HG02981 (cell line): Measurements from ENCODE around the gene NCKIPSD.
"Not testable (repeated sequence)": the region's sequence is repeated elsewhere in the genome, so short reads cannot be mapped to it uniquely, and the experiment has no call there.

Experiments
- ATAC-seq: cut with Tn5 transposase; IDR thresholded peaks from one replicate; pipeline ENCODE4 v1.9.1; 2021; ENCODE audit warnings: mild to moderate bottlenecking, moderate library complexity; ENCODE audit not compliant: unreplicated experiment

The NCKIPSD gene

DNA sequence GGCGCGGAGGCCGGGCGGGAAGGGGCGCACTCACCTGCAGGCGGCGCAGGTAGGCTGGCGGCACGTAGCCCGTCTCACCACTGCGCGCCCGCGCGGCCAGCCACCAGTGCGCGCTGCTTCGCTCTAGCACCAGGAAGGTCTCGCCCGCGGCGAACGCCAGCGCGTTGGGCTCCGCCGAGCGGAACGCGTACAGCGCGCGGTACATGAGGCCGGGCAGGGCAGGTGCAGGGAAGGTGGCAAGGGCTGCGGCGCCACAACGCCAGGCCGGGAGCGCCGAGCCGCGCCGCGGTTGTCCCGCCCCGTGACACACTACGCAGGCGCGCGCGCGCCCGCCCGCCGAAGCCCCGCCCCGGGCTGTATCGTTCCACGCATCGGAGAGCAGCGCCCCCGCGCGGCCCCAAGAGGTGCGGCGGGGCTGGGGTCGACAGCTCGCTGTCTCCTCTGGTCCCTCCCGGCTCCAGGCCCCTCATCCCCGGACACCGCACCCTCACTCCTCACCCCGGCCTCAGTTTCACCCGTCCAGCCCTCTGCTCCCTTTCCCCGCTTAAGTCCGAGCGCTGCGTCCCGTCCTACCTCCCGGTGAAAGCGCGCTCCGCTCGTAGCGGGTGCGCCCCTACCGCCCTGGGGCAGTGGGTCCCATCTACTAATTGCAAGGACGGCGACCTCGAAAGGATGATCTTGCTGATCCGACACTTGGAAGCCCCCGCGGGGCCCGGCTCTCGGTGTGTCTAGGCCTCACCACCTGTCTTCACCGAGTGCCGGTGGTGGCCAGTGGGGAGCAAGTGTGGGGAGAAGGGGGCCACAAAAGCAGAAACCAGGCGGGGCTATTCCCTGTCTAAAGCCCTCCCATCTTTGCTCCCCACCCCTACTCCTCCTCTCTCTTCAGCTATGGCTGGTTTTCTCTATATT lies at the start of gene NCKIPSD:
Gene NCKIPSD (minus strand): TSS at position 313 of the 909 bp plus-strand sequence. CDS start 108 bp downstream, at position 205.
- peak; percentile 71 for ATAC-seq

DNA sequence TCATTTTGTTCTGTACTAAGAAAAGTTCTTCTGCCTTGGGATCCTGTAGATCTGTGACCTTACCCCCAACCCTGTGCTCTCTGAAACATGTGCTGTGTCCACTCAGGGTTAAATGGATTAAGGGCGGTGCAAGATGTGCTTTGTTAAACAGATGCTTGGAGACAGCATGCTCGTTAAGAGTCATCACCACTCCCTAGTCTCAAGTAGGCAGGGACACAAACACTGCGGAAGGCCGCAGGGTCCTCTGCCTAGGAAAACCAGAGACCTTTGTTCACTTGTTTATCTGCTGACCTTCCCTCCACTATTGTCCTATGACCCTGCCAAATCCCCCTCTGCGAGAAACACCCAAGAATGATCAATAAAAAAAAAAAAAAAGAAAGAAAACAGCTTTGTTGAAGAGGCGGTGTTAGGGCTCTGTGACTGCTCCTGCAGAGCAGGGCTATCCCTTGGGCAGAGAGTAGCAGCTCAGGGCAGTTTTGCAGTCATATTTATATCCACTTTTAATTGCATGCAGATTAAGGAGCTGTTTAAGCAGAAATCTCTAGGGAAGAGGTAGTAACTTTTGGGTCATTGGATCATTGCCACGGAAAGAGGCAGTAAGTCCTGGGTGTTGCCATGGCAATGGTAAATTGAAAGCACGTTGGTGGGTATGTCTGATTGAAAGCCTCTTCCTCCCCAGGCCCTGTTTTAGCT lies 49.5 kb upstream of the NCKIPSD start:
- not testable (repeated sequence) for ATAC-seq

DNA sequence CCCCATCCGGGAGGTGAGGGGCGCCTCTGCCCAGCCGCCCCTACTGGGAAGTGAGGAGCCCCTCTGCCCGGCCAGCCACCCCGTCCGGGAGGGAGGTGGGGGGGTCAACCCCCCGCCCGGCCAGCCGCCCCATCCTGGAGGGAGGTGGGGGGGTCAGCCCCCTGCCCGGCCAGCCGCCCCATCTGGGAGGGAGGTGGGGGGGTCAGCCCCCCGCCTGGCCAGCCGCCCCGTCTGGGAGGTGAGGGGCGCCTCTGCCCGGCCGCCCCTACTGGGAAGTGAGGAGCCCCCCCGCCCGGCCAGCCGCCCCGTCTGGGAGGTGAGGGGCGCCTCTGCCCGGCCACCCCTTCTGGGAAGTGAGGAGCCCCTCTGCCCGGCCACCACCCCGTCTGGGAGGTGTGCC lies 48.8 kb upstream of the NCKIPSD start:
- ATAC-seq, result not testable (repeated sequence)

DNA sequence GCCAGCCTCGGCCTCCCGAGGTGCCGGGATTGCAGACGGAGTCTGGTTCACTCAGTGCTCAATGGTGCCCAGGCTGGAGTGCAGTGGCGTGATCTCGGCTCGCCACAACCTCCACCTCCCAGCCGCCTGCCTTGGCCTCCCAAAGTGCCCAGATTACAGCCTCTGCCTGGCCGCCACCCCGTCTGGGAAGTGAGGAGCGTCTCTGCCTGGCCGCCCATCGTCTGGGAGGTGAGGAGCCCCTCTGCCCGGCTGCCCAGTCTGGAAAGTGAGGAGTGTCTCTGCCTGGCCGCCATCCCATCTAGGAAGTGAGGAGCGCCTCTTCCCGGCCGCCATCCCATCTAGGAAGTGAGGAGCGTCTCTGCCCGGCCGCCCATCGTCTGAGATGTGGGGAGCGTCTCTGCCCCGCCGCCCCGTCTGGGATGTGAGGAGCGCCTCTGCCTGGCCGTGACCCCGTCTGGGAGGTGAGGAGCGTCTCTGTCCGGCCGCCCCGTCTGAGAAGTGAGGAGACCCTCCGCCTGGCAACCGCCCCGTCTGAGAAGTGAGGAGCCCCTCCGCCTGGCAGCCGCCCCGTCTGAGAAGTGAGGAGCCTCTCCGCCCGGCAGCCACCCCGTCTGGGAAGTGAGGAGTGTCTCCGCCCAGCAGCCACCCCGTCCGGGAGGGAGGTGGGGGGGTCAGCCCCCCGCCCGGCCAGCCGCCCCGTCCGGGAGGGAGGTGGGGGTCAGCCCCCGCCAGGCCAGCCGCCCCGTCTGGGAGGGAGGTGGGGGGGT lies 48.2 kb upstream of the NCKIPSD start:
- ATAC-seq, result not testable (repeated sequence)

DNA sequence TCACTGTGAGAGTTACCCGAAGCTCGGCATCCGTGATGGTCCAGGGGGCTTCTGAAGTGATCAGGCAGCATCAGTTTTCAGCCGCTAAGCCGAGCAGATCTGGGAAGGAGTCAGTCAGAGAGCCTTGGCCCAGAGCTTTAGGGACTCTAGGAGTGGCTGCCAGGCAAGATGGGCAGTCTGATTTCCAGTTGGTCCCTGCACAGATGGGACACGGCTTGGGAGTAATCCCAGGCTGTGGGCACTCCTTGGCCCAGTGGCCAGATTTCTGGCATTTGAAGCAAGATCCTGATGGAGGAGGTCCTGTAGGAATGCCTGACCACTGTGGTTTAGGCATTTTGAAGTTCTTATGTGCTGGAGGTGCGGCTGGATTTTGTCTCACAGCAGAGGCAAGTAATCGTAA lies 41.8 kb upstream of the NCKIPSD start:
- ATAC-seq, result no peak

DNA sequence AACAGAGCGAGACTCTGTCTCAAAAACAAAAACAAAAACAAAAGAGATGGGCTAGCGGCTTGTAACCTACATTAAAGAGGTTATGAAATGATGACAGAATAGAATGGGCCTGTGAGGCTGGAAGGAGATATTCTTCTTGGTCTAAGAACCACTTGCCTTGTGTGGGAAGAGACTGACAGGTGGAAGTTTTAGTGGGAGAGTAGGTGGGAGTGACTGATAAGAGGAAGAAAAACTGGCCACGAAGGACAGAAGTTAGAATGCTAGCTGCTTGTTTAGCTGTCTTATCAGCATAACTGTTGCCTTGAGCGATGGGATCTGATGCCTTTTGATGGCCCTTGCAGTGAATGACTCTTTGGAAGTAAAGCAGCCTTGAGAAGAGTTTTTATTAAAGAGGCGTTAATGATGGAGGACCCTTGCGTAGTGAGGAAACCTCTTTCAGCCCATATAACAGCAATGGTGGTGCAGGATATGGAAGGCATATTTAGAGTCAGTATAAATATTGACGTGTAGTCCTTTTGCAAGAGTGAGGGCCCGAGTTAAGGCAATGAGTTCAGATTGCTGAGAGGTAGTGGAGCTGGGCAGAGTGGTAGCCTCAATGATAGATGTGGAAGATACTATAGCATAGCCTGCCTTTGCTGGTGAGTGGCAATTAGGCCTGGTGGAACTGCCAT lies 39.6 kb upstream of the NCKIPSD start:
- ATAC-seq, result not testable (repeated sequence)

DNA sequence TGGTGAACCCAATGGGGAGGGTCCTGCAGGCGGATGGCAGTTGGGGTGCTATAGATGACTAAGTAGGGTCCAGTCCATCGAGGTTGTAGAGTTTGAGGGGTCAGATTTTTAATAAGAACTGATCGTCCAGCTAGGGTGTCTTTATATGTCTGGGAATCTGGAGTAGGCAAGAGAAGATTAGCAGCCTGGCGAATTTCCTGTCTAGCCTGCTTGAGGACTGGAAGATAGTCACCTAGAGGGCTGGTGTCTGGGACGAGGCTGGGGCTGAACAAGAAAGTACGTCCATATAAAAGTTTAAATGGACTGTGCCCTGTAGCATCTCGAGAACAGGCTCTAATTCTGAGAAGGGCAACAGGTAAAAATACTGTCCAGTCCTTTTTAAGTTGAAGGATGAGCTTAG lies 38.0 kb upstream of the NCKIPSD start:
- ATAC-seq, result no peak

DNA sequence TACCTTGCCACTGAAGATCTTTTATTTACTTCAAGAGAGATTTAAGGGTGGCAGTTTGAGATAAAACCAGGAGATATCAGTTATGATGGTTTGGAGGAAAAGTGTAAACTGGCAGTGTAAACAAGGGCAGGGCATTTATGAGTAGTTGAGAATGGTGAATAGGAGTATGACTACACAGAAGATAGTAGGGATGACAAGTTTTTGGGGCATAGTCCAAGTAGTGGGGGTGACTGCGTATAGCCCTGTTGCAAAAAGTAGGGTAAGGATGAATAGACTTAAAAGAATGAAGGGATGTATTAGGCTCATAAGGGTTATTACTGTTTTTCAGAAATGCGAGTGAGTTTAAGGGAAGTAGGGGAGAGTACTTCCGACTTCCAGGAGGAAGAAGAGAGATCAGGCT lies 37.6 kb upstream of the NCKIPSD start:
- ATAC-seq, result not testable (repeated sequence)

DNA sequence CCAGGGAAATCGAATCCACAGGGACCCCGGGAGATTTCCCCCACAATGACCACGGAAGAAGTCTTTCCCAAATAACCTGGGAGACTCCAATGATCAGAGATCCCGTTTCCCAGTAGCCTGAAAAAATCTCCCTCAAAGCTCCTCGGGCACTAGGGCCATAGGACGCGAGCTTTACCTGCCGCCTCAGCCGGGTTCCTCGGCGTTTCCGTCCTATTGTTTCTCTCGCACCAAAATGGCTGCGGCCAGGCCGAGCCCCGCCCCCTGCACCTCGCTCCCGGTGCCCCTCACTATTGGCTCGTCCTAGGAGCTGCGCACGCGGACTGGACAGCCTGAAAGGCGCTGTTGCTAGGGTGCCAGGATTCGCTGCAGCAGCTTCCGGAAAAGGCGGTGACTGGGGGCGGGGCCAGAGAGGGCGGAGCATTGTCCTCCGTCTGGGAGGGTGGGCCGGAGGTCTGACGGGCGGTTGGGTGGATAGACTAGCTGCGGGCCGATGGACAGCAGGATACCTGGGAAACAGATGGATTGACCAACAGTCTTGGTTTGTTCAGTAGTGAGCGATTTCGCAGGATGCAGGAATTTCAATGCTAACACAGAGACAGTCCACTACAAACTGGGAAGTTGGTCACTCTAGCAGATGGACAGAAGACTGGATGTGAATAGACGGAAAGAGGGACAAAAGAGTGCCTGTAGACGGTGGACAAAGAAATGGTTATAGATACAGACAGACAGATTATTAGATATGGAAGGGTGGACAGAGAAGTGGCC lies 31.4 kb upstream of the NCKIPSD start, which contains the start of gene IP6K2:
Gene IP6K2 (minus strand): TSS at position 240 of the 765 bp plus-strand sequence. CDS start 21,930 bp downstream, outside the sequence.
- peak; percentile 97 for ATAC-seq

DNA sequence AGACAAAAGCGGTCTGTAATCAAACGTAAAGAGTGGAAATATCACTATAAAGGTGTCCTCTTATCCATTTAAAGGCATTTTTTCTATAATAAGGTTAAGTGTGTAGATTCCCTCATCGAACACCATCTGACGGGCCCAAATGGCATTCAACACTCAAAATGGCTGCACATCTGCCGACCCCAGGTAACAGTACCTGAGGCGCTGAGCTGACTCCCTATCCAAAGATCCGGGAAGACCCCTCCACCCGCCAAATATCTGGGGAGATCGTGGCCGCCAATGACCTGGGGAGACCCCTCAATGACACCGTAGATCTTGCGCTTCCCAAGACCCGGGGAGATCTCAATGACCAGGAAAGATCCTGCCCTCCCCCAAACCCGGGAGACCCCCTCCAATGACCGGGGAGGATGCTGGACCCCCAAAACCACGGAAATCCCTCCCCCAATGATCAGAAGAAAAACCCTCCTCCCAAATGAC lies 30.8 kb upstream of the NCKIPSD start:
- ATAC-seq, result no peak

DNA sequence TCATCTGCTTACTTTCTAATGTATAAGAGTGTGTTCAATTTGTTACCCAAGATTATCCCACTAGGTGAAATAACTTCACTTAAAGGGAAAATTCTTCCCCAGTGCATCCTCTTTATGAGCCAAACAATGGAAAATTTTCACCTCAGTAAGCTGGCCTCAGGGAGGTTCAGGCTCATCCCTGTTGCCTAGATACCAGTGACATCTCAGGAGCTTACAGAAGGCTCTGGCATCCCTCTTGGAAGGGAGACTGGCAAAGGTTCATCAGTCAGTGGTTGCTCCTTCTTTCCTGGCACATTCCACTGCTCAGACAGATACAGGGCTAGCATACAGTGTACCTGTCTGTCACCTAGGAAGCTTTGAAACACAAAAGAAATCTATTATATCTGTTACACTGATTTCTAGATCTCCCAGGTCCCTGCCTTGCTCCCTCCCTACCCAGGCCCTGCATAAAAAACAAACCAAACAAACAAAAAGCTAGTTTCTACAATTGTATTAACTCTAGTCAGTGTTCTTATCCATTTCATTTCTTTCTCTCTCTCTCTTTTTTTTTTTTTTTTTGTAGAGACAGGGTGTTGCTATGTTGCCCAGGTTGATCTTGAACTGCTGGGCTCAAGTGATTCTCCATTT lies 29.6 kb upstream of the NCKIPSD start:
- no peak for ATAC-seq

DNA sequence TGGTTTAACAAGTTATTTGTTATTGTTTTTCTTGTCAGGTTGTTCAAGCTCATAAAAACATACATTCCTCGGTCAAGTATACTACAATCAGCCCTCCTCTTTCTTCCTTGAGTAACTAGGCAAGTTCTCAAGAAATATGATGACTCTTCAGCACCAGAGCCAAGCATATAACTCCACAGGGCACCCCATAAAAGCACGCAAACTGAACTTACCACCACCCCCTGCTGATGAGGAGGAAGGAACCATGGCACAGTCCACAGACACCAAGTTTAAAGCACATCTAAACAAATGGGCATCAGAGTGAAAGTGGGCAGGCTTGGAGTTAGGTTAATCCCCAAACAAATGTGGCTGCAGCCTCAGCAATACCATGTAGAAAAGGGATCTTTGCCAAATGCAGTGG lies 26.0 kb upstream of the NCKIPSD start:
- no peak for ATAC-seq

DNA sequence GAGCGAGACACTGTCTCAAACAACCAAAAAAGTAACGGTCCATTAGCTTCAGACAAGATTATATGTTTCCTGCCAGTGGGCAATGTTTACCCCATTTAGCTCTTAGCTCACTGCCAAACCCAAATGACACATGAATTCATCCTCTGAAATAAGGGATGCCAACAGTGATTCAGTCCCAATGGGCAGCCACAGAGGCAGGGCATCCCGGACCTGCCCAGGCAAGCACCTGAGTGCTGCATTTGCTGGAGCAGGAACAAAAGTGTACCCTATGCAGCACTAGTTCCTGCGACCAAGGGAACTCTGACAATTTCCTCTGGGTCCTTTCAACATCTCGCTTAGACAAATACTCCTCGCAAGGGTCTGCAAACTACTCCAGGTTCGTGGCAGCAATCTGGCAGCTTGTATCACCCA lies 23.3 kb upstream of the NCKIPSD start:
- ATAC-seq, result no peak

DNA sequence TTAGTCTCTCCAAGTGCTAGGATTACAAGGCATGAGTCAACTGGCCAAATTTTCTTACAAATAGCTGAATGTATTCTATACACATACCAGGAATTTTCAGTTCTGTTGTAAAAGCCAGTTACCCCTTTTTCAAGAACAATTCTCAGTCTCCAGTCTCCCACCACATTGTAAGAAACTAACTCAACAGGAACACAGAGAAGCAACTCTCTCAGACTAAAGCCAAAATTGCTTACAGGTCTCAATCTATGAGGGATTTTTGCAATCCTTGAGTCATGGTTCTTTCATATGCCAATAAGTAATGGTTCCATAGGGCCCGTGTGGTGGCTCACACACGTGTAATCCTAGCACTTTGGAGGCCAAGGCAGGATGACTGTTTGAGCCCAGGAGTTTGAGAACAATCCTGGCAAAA lies 22.8 kb upstream of the NCKIPSD start:
- no peak for ATAC-seq

DNA sequence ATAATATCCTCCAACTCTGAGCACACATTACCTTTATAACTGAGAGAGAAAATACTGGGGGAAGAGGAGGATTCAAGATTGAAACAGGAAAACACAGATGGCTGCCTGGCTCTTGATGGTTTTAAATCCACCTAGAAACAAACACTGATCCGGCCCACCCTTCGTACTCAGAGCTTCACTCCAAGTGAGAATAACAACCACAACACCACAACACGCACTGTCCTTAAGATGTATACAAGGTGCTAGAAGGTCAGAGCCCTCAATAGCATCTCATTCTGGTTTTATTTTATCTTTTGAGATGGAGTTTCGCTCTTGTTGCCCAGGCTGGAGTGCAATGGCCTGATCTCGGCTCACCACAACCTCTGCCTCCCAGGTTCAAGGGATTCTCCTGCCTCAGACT lies 21.4 kb upstream of the NCKIPSD start:
- no peak for ATAC-seq

DNA sequence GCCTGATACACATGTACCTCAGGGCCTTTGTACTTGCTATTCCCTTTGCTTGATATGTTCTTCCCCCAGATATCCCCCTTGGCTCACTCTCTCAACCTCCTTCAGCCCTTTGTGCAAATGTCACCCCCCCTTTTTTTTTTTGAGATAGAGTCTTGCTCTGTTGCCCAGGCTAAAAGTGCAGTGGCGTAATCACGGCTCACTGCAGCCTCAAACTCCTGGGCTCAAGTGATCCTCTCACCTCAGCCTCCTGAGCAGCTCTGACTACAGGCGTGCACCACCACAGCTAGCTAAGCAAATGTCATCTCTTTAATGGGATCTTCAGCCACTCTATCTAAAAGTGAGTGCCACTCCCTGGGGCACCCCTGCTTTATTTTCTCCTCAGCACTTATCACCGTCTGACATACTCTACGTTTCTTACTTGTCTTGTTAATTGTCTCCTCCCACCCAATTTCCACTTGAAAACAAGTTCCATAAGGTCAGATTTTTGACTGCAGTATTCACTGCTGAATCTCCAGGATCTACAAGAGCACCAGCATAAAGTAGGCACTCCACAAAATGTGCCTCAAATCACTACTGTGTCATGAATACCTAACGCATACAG lies 16.7 kb upstream of the NCKIPSD start:
- ATAC-seq, result no peak

DNA sequence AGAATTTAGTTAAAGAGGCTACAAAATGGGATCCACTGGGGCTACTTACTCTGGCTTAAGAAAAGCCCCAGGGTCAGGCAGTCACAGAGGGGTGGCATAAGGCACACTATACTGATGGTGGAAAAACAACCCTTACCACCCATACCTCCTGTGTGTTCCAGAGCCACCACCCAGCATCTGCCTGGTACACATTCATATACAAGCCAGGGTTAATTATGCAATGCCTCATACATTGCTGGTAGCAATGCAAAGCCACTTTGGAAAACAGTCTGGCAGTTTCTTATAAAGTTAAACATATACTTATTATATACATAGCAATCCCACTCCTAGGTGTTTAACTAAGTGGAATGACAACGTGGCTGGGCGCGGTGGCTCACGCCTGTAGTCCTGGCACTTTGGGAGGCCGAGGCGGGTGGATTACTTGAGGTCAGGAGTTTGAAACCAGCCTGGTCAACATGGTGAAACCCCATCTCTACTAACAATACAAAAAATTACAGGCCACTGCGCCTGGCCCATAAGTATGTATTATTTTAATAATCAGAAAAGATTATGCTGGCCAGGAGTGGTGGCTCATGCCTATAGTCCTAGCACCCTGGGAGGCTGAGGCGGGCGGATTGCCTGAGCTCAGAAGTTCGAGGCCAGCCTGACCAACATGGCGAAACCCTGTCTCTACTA lies 15.2 kb upstream of the NCKIPSD start:
- no peak for ATAC-seq

DNA sequence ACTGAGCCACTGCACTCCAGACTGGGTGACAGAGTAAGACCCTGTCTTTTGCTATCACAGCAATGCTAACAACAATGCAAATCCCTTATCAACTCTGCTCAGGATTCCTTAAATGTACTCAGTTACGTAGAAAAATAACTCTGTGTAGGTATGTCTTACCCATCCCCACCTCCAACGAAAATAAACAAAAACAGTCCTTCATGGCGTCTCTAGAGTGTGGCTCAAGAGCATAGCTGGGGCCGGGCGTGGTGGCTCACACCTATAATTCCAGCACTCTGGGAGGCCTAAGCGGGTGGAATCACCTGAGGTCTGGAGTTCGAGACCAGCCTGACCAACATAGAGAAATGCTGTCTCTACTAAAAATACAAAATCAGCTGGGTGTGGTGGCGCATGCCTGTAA lies 13.2 kb upstream of the NCKIPSD start:
- no peak for ATAC-seq
